KMS-11 (cell line): ENCODE measurements around the gene LHX5.

Source experiments
- H2AFZ ChIP-seq: fragments of 200-600 bp; sonication (generic); 2 replicates; pipeline ENCODE4 v1.6.1; 2016; ENCODE audit warnings: antibody characterized with exemption, mixed run types, low read depth
- H3K27ac ChIP-seq: fragments of 200-600 bp; sonication (generic); 2 replicates; pipeline ENCODE4 v1.6.1; 2016; ENCODE audit warnings: mild to moderate bottlenecking, mixed run types
- H3K27me3 ChIP-seq: fragments of 200-600 bp; sonication (generic); 2 replicates; pipeline ENCODE4 v1.6.1; 2017; ENCODE audit warnings: mild to moderate bottlenecking, low read depth, mixed run types, moderate library complexity; ENCODE audit not compliant: insufficient read depth
- H3K36me3 ChIP-seq: fragments of 200-600 bp; sonication (generic); 2 replicates; pipeline ENCODE4 v1.6.1; 2017; ENCODE audit warnings: mild to moderate bottlenecking, mixed run types; ENCODE audit not compliant: insufficient read depth
- H3K4me1 ChIP-seq: fragments of 200-600 bp; sonication (generic); 2 replicates; pipeline ENCODE4 v1.6.1; 2016; ENCODE audit warnings: mild to moderate bottlenecking, low read depth, mixed run types; ENCODE audit not compliant: poor library complexity, severe bottlenecking
- H3K4me2 ChIP-seq: fragments of 200-600 bp; sonication (generic); 2 replicates; pipeline ENCODE4 v1.7.0; 2016; ENCODE audit warnings: mild to moderate bottlenecking, mixed run types
- H3K4me3 ChIP-seq: fragments of 200-600 bp; sonication (generic); IDR thresholded peaks from 2 replicates; pipeline ENCODE4 v1.6.1; 2017; ENCODE audit warnings: low read depth, low read length, mixed read lengths; ENCODE audit not compliant: insufficient read depth
- H3K79me2 ChIP-seq: fragments of 200-600 bp; sonication (generic); 2 replicates; pipeline ENCODE4 v1.6.1; 2016; ENCODE audit warnings: low read depth, mixed run types; ENCODE audit not compliant: insufficient read depth
- H3K9ac ChIP-seq: fragments of 200-600 bp; sonication (generic); 2 replicates; pipeline ENCODE4 v1.6.1; 2016; ENCODE audit warnings: mild to moderate bottlenecking, mixed run types
- H4K20me1 ChIP-seq: fragments of 200-600 bp; sonication (generic); 2 replicates; pipeline ENCODE4 v1.6.1; 2016; ENCODE audit warnings: mild to moderate bottlenecking, mixed run types; ENCODE audit not compliant: insufficient read depth
- TF ChIP-seq, protein P1 (sequence below): fragments of 200-600 bp; sonication (generic); conservative IDR thresholded peaks from 2 replicates; pipeline ENCODE4 v1.6.1; 2017; ENCODE audit warnings: low read depth, mild to moderate bottlenecking, antibody characterized with exemption, low read length, moderate library complexity, mixed read lengths

The LHX5 gene

DNA sequence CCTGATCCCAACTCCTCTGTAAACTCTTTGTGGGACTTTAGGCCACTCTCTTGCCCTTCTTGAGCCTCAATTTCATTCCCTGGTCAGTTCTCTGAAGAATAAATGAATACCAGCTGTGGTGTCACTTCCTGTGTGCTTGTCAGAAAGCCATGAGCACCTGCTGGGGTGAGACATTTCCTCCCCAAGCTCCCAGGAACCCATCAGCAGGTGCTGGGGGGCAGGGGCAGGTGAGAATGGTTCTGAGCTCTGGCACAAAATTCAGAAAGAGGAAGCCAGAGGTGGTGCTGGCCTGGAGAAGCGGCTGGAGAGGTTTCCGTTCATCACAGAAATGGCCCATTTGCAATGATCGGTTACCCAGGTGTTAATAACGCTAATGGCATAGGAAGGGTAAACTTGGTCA, 14.9 kb downstream of the LHX5 start:
- H2AFZ ChIP-seq: no peak overlapping the region

DNA sequence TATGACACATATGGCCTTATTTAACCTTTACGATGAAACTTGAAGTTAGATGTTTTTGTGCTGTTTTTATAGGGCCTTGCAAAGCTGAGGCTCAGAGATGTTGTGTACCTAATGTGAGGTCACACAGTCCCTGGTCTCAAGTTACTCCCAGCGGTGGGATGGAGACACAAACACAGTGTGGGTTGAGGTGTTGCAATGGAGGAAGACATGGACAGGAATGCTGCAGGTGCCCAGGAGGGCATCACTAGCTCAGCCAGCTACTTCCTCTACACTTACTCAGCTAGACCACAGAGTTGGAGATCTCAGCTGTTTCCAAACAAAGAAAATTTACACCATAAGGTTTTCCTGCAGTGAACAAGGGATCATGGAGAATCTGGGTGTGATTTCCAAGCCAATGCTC, 15.5 kb downstream of the LHX5 start:
- no peaks in the 10 kb centered on the region for H3K4me1 ChIP-seq
- H3K4me2 ChIP-seq: no peak overlapping the region
- no peak overlapping the region for H3K9ac ChIP-seq
- no peak overlapping the region for H3K4me3 ChIP-seq
- H4K20me1 ChIP-seq: no peaks in the 10 kb centered on the region
- no peaks in the 10 kb centered on the region for H3K36me3 ChIP-seq
- H3K79me2 ChIP-seq: no peaks in the 10 kb centered on the region
- H3K27me3 ChIP-seq: no peaks in the 10 kb centered on the region
- no peak overlapping the region for H2AFZ ChIP-seq
- TF ChIP-seq, protein P1, sequence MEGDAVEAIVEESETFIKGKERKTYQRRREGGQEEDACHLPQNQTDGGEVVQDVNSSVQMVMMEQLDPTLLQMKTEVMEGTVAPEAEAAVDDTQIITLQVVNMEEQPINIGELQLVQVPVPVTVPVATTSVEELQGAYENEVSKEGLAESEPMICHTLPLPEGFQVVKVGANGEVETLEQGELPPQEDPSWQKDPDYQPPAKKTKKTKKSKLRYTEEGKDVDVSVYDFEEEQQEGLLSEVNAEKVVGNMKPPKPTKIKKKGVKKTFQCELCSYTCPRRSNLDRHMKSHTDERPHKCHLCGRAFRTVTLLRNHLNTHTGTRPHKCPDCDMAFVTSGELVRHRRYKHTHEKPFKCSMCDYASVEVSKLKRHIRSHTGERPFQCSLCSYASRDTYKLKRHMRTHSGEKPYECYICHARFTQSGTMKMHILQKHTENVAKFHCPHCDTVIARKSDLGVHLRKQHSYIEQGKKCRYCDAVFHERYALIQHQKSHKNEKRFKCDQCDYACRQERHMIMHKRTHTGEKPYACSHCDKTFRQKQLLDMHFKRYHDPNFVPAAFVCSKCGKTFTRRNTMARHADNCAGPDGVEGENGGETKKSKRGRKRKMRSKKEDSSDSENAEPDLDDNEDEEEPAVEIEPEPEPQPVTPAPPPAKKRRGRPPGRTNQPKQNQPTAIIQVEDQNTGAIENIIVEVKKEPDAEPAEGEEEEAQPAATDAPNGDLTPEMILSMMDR: no peak
- no peak overlapping the region for H3K27ac ChIP-seq

More for the DNA sequence above, 14.9 kb downstream of the LHX5 start:
- H3K36me3 ChIP-seq: no peaks in the 10 kb centered on the region
- H3K4me2 ChIP-seq: no peak overlapping the region
- no peaks in the 10 kb centered on the region for H3K4me1 ChIP-seq
- H3K4me3 ChIP-seq: no peak overlapping the region
- H3K79me2 ChIP-seq: no peaks in the 10 kb centered on the region
- no peak overlapping the region for H3K9ac ChIP-seq
- TF ChIP-seq, protein P1: no peak
- no peaks in the 10 kb centered on the region for H3K27me3 ChIP-seq
- no peak overlapping the region for H3K27ac ChIP-seq
- H4K20me1 ChIP-seq: no peaks in the 10 kb centered on the region

DNA sequence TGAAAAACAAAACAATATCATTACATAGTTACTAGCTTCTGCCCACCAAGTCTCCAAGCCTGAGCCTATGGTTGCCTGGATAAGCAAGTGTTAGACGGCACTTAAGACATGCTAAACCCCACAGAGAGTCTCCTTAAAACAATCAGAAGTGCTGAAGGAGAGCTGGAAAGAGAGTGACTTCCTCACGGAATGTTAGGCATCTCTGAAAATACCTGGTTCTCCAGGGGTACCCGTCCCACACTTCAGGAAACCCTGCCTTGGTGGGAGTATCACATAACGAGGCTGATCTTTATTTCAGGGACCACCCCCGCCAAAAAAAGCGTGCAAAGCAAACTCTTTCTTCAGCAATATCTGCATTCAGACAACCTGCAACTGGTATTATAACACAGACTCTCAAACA, 18.3 kb downstream of the LHX5 start:
- H3K4me3 ChIP-seq: no peak overlapping the region
- H4K20me1 ChIP-seq: no peaks in the 10 kb centered on the region
- H3K36me3 ChIP-seq: no peaks in the 10 kb centered on the region
- no peaks in the 10 kb centered on the region for H3K4me1 ChIP-seq
- no peak overlapping the region for H3K9ac ChIP-seq
- H2AFZ ChIP-seq: no peak overlapping the region
- TF ChIP-seq, protein P1: no peak
- H3K27me3 ChIP-seq: no peaks in the 10 kb centered on the region
- H3K79me2 ChIP-seq: no peaks in the 10 kb centered on the region
- H3K27ac ChIP-seq: no peak overlapping the region
- H3K4me2 ChIP-seq: no peak overlapping the region

DNA sequence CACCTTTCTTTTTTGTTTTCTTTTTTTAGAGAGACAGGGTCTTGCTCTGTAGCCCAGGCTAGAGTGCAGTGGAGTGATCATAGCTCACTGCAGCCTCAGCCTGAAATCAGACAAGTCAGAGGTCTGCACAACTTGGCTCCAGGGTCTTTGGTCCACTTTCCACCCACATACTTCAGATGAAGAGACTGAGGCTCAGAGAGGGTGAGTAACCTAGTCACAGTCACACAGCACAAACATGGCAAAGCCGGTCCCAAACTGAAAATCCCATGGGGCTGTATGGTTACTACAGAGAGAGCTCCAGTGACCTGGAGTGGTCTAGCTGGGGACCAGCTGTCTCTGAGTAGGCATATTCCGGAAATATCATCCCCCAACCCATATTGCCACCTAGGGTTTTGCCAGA, 19.2 kb downstream of the LHX5 start:
- TF ChIP-seq, protein P1: no peak
- no peak overlapping the region for H2AFZ ChIP-seq
- no peak overlapping the region for H3K27ac ChIP-seq
- no peaks in the 10 kb centered on the region for H3K79me2 ChIP-seq
- no peaks in the 10 kb centered on the region for H3K4me1 ChIP-seq
- no peaks in the 10 kb centered on the region for H4K20me1 ChIP-seq
- H3K36me3 ChIP-seq: no peaks in the 10 kb centered on the region
- no peak overlapping the region for H3K4me3 ChIP-seq
- no peak overlapping the region for H3K9ac ChIP-seq
- no peak overlapping the region for H3K4me2 ChIP-seq
- no peaks in the 10 kb centered on the region for H3K27me3 ChIP-seq
